ENCODE results near the gene ST14.
"Not testable (repeated sequence)": the region's sequence is repeated elsewhere in the genome, so short reads cannot be mapped to it uniquely, and the experiment has no call there.

Gene ST14

DNA sequence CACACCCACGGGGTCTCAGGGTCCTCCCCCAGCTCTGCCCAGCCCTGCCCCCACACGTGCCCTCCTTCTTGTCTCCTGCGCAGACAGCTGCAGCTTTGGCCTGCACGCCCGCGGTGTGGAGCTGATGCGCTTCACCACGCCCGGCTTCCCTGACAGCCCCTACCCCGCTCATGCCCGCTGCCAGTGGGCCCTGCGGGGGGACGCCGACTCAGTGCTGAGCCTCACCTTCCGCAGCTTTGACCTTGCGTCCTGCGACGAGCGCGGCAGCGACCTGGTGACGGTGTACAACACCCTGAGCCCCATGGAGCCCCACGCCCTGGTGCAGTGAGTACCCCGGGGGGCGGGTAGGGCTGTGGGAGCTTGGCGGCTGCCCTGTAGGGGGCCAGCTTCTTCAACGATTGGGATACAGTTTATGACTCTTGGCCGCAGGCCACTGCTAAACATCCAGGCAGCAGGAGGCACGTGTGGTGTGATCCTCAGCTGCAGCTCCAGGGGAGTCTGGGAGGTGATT lies 30.8 kb downstream of the ST14 start:
- DNase-seq, result no peak

- DNase-seq, result no peak
Measured at GRCh38 chr11:130191896-130192295, 32.3 kb downstream of the ST14 start.

GRCh38 chr11:130192845-130193267 lies 33.3 kb downstream of the ST14 start:
- DNase-seq, result no peak

DNA sequence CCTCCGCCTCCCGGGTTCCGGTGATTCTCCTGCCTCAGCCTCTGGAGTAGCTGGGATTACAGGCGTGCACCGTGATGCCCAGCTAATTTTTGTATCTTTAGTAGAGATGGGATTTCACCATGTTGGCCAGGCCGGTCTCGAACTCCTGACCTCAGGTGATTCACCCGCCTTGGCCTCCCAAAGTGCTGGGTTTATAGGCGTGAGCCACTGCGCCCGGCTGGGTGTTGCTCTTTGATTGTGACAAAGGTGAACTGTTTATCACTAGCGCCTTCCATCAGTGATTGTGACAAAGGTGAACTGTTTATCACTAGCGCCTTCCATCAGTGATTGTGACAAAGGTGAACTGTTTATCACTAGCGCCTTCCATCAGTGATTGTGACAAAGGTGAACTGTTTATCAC lies 34.0 kb downstream of the ST14 start:
- not testable (repeated sequence) for DNase-seq

- no peak for DNase-seq
Measured at GRCh38 chr11:130194241-130195023, 34.9 kb downstream of the ST14 start.

- DNase-seq, result no peak
Measured at GRCh38 chr11:130197386-130198035, 37.9 kb downstream of the ST14 start.

- no peak for DNase-seq
Measured at GRCh38 chr11:130198292-130198691, 38.7 kb downstream of the ST14 start.

- DNase-seq, result no peak
Measured at GRCh38 chr11:130198964-130199363, 39.4 kb downstream of the ST14 start.

DNA sequence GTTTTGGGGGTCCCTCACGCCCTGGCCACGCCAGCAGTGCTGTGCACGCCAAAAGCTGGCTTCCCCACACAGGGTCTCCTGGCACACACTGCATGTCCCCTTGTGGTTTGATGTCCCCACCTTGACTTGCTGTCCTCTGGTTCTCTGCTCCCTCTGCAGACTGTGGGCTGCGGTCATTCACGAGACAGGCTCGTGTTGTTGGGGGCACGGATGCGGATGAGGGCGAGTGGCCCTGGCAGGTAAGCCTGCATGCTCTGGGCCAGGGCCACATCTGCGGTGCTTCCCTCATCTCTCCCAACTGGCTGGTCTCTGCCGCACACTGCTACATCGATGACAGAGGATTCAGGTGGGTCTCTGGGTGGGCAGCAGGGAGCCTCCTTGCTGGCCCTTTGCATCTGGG lies 40.2 kb downstream of the ST14 start:
- no peak for DNase-seq

DNA sequence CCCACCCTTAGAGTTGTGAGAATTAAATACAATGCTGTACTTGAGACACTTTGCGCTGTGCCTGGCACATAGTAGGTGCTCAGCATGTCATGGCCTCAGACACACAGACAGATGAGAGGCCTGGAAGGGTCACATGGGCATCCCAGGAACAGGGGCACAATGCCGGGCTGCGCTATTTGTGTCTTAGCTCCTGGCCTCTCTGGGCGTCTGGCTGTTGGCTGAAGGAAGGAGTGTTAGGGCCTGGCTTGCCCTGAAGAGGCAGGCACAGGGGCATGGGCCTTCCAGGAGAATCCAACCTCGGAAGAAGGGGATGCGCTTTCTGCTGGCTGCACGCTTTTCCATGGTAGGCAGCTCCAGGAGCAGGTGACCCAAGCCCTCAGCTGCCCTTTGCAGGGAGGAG lies 41.4 kb downstream of the ST14 start:
- DNase-seq, result no peak

GRCh38 chr11:130202009-130202817 lies 42.6 kb downstream of the ST14 start:
- DNase-seq, result no peak

DNA sequence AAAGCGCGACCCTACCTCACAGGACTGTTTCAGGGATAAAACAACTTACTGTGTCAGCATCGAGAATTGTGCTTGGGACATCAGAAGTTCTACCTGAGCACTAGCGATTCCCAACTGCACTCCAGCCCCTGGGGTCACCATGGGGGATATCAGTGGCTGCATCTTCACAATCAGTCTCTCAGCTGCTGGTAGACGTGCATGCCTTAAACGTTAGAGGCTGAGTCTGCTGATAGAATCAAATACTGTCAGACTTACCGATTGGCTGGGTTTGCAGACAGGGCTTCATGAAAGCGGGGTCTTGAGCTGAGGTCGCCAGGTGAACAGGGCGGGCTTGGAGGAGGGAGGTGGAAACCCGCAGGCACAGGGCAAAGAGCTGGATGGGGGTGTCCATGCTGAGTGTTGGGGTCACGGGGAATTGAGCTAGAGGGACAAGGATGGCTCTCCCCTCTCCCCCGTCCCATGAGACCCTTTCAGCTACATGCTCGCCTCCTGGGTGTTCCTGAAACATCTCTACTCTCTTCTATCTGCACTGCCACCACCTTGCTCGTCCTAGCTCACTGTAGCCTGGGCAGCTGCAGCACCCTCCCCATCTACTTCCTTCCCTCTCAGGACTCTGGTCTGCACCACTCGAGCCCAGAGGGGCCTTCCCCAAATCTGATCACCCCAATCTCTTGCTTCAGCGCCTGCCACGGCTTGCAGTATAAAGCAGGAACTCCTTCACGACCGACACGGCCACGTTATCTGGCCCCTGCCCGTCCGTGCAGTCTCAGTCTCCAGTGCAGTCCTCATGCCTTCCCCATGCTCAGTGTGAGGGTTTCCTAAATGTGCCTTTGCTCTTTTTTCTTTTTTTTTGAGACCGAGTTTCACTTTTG lies 43.5 kb downstream of the ST14 start:
- no peak for DNase-seq

DNA sequence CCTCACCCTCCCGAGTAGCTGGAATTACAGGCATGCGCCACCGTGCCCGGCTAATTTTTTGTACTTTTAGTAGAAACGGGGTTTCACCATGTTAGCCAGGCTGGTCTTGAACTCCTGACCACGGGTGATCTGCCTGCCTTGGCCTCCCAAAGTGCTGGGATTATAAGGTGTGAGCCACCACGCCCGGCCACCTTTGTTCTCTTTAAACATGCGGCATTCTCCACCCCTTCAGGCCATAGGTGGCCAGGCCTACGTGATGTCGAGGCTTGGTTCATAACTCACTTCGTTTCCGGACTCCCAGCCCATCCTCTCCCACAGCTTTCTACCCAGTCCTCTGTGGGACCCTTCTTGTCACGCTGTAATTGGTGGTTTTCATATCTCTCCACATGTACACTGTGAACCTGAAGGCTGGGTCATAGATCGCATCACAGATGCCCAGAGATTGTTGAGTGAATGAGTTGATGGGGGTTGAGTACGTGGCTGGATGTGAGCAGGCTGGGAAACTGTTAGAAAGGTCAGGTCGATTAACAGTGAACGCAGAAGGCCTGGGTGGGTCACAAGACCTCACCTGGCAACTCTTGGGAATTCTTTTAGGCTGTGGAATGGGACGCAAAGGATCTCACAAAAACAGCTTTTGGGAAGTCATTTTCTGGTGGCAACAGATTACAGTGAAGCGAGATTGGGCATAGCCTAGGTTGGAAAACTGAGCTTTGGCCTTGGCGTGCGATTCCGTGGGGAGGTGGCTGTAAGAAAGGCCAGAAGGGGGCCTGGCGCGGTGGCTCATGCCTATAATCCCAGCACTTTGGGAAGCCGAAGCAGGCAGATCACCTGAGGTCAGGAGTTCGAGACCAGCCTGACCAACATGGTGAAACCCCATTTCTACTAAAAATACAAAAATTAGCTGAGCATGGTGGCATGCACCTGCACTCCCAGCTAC lies 44.5 kb downstream of the ST14 start:
- no peak for DNase-seq

- DNase-seq, result no peak
Measured at GRCh38 chr11:130204703-130205095, 45.1 kb downstream of the ST14 start.

- no peak for DNase-seq
Measured at GRCh38 chr11:130206141-130206540, 46.6 kb downstream of the ST14 start.

DNA sequence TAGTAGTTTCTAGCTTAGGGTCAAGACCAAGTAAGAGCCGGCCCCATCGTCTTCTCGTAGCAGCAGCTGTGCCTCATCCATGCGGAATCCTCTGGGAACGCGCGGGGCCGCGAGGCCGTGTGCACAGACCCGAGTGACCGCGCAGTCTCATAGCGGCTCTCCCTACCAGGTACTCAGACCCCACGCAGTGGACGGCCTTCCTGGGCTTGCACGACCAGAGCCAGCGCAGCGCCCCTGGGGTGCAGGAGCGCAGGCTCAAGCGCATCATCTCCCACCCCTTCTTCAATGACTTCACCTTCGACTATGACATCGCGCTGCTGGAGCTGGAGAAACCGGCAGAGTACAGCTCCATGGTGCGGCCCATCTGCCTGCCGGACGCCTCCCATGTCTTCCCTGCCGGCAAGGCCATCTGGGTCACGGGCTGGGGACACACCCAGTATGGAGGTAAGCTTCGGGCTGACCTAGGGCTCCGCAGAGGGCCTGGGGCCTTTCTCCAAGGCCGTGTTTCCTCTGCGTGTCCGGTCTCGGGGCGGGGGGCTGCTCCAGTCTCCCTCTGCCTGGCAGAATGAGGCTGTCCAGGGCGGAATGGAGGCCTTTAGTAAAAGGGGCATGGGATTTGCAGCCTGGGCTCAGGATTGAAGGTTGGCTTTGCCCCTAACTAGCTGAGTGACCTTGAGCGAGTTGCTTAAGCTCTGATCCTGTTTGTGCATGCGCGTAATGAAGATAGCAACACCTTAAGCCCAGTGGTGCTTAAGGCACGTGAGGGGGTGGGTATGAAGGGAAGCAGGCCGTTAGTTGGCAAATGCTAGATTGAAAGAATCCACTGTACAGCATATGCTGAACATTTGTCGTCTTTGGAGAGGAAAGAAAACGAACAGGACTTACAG lies 48.9 kb downstream of the ST14 start:
- no peak for DNase-seq

DNA sequence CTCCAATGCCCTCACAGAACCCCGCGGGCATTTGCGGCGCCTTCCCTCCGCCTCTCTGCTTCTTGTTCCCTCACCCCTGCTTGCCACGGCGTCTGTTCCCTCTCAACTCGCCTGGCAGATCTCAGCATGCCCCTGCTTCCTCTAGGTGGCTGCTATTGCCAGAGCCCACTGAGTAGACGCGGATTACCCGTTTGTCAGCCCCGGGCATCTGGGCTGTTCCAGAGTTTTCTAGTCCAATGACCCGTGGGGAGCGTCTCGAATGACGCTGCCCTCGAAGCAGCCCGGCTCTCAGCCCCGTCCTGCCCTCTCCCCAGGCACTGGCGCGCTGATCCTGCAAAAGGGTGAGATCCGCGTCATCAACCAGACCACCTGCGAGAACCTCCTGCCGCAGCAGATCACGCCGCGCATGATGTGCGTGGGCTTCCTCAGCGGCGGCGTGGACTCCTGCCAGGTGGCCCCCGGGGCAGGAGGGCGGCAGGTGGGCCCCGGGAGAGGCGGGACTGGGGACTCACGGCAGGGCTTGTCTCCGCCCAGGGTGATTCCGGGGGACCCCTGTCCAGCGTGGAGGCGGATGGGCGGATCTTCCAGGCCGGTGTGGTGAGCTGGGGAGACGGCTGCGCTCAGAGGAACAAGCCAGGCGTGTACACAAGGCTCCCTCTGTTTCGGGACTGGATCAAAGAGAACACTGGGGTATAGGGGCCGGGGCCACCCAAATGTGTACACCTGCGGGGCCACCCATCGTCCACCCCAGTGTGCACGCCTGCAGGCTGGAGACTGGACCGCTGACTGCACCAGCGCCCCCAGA lies 49.7 kb downstream of the ST14 start:
- DNase-seq, result no peak

GRCh38 chr11:130209954-130210854 lies 50.6 kb downstream of the ST14 start:
- no peak for DNase-seq

Data from activated CD4-positive, alpha-beta T cell treated with anti-CD3 and anti-CD28 coated beads, Interleukin-2, amount 50 U/mL, for 16 hours (primary cell).